Suppressor macrophage treated with lipopolysaccharide for 1 hour (primary cell): ENCODE data around the gene ERI3.

ENCODE experiments used
- DNase-seq, 3 donors: peaks; one replicate each; pipeline ENCODE4 v3.0.0-alpha.2; 2020 to 2022

ERI3 gene

DNA sequence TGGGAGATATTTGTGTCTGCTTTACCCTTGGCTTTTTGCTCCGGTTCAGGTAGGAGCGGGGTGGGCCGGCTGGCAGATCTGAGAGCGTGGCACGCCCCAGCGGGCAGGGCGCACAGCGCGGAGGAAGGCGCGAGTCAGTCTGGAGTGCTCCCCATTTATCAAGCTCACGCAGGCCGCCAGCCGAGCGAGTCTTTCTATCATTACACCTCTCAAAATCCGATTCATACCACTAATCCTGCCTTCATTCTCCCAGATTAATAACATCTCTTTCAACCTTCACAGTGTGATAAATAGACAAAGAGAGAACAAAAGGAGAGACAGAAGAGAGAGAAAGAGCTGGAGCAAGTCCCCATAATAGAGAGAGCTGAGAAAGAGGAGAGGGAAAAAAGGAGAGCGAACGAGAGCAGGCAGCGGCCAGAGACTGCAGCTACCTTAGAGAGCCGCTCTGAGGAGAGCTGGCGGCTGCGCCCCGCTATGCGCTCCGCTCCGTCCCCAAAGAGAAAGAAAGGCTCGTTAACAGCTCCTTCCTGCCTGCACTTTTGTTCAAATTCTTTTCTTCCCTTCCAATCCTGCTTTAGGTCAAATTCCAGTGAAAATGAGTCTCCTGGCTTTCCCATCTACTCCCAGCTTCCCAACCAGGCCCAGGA lies 93.8 kb downstream of the ERI3 start:
- no peak for DNase-seq

DNA sequence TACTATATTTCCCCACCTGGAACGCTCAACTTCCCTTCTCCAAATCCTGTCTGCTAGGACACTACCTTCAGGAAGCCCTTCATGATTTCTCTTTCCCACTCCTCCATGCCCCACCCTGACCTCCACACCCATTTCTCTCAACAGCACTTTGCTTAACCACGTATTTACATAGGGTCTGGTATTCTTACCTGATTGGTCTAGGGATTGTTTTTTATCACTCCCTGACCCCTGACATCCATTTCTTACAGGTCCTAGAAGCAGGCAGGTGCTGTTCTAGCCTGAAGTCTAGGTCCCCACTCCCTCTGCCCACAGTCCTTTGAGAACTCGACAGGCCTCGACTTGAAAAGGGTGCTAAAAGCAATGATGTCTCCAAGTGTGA lies 94.3 kb downstream of the ERI3 start:
- DNase-seq, result no peak

DNA sequence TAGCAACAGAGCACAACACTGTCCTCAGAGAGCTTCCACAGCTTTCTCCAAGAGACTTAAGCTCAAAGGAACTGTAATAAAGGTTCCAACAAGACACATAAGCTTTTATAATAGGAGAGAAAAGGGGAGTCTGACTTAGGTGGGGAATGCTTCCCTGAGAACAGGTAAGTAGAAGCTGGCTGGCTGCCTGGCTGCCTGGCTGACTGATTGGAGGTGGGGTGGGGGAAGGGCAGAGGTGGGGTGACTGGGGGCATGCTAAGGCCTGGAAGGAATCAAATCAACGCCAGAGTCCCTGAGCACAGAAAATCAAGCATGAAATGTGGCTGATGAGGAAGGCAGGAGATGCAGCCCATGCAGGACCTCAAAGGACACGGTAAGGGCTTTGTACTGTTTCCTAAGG lies 96.0 kb downstream of the ERI3 start:
- DNase-seq, result no peak

DNA sequence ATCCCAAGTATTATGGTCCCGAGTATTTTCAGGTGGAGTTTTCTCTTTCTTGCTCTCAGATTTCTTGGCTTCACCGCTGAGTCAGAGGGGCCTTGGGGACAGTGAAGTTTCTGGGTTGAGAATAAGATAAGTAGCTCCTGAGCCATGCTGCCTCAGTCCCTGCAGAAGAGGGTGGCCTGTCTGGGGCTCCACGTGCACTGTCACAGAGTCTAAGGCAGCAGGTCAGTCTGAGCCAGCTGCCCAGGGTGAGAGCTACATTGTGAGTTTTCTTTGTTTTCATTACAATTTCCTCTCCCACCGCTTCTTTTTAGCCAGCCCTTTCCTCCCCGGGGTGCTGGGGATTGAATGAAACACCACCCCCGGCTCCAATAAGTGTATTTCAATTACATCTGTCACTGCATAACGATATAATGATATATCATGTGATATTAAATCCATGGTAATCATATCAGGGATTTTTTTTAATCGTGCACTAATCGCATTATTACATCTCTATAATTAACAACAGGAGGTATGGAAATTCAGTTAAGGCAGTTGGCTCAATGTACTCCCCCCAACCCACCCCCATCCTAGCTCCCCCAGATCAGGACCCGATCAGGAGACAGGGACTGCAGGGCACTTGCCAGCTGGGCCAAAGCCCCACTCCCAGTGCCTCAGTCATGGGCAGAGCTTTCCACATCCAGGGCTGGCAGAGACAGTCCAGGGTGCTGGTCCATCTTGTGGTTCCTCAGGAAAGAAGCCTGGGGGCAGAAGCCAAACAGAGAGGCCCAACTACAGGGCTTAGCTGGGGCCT lies 98.1 kb downstream of the ERI3 start:
- DNase-seq, result no peak

DNA sequence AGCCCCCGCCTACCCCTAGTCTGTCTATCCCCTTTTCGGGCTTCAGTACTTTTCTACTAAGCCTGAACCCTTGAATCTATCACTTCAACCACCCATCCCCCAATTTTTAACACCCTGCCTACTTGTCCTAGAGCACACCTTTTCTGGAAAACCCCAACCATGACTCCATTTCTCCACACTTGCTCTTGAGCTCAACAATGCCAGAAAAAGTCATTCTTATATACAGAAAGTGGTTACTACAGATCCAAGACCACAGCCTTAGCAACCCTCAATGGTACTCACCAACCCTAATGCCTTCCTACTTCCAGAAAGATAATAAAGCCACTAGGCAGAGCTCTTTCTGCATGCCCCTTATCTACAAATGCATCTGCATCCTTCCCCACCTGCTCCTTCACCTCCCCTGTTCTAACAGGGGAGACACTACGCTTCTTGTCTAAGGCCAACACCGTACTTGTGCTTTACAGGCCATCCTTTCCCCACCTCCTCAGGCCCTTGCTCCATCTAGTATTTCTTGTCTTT lies 100.6 kb downstream of the ERI3 start:
- DNase-seq, result no peak

DNA sequence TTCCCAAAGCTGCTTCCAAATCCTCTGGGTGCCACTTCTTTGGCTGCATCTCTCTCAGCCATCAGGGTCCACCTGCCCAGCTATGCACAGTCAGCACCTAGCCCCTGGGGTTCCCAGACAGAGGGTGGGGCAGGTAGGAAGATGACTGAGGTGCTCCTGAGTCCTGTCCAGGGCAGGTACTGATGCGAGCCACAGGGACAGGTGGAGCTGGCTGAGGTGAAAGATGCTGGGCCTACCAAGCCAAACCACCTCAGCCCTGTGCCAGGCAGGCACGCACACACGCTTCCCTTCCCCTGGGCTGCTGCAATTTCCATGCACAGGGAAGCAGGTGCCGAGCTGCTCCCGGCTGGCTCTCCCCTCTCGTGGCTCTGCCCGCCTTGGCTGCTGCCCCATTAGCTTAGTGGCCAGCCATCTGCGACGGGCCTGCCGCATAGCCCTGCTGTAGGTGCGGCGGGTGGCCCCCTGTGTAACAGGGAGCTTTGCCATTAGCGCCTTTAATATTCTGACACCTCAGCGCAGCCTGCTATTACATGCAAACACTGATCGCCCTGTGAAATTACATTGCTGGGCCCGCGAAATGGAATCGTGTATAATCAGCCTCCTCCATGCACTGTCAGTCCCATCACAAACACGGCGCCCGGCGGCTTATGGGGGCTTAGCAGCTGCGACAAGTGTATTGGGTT lies 102.9 kb downstream of the ERI3 start:
- no peak for DNase-seq

DNA sequence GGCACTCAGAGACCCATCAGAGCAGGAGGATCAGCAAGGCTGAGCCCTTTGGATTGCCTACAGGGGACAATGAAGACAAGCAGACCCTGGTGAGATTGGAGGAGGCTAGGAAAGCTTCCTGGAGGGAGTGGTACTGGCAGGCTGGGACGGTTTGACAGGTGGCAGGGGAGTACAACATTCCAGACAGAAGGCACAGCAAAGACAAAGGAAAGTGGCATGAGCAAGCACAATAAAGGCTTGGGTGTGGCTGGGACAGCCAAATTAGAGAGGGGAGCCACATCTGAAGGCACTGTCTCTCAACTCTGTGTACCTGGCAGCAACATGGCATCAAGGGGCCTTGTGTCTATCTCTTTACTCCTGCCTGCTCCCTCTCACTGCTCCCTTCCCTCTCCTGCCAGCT lies 103.6 kb downstream of the ERI3 start:
- DNase-seq, result no peak

DNA sequence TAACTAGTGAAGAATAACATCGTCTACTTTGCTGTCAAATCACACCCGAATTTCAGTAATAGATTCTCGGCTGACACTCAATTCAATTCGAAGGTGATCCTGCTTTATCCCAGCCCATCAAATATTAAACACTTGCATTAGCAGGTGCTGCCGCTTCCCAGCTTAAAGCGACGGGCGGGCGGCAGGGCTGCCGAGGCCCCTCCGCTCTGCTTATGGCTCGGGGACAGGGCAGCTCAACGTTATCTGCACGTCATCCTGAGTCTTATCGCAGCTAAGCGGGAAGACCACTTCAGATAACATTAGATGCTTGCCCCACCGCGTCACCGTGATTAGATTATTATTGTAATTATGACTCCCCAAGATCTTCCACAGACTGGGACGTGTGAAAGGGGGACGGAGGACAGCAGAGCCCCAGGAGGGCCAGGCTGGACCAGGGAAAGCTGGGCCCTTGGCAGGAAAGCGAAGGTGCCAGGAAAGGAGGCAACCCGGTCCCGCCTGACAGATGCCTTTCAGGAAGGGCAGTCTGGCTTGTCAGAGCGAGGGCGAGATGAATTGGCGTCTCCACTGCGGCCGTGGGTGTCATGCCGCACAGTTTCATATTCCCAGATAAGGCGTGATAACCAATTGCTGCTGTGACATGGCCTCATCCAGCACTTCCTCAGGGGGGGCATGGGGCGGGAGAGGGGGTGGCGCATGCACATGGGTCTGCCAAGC lies 104.8 kb downstream of the ERI3 start:
- no peak for DNase-seq

DNA sequence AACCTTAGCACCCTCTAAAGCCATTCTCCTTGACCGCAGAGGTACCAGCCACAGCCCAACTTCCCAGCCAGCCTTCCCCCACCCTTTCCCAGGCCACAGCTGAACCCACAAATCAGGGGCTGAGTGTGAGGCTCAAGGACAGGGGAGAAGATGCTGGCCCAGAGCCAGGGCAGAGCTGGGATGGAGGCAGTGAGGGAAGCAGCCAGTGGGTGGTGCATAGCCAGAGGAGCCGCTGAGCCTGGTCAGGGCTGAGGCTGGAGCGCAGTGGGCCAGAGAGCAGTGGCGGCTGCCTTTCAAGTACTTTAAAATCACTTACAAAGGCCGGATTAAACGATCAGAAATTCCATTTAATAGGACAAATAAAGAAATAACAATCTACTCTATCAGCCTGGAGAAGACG lies 105.5 kb downstream of the ERI3 start:
- DNase-seq, result no peak

DNA sequence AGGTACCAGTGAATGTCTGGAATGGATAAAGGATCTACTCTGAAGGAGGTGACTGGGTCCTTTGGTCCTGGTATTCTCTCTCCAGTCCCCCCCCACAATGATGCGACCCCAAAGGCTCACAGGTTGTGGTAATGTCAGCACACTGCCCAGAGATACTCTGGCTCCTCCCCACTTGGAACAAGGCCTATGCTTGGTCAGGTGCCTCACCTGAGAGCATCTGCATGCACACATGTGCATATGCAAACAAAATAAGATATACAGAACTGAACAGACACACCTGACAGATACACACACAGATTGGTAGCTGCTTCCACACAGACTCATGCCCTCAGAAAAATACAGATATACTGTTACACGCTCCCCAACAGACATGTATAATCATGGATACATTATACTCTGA lies 108.3 kb downstream of the ERI3 start:
- DNase-seq, result no peak

DNA sequence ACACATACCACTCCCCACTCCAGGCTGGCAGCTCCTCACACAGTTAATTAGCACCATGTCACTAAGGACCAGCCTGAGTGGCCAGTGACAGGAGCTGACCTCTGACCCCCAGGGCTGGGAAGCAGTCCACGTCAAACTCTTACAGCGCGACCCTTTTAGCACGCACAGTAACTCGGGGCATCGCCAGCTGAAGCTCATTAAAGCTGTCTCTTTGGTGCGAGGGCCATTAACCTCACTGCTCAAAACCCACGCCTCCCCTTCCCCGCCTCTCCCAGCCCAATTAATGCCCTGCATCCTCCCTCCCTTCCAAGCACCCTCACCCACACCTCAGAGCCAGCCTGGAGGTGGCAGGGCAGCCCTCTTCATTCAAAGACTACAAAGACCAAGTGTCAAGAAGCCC lies 110.1 kb downstream of the ERI3 start:
- DNase-seq, result no peak

DNA sequence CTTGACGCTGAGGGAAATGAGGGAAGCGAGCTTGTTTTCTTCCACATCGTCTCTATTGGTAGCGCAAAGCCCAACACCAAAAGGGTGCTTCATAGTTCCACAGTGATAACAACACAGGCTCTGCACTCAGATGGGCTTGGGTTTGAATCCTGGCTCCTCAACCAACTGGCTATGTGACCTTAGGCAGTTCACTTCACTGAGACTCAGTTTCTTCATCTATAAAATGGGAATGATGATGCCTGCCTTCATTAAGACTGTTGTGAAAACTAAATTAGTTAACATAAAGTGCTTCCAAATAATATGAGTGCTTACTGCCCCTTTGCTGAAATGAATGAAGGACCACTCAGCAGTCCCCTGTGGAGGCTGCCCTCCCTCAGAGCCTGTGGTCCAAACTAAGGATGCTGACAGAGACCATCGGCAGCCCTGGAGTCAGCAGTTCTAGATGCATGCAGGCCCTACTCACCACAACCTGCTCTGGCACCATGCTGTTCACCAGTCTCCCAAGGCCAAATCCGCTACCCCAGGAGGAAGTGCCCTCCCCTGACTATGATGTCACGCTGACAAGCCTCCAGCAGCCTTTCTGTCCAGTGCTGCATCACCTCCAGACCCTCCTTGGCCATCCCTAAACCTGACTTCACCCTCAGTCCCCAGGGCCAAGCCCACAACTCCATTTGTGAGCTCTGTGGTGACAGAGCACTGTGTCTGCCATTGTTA lies 111.1 kb downstream of the ERI3 start:
- DNase-seq, result no peak

DNA sequence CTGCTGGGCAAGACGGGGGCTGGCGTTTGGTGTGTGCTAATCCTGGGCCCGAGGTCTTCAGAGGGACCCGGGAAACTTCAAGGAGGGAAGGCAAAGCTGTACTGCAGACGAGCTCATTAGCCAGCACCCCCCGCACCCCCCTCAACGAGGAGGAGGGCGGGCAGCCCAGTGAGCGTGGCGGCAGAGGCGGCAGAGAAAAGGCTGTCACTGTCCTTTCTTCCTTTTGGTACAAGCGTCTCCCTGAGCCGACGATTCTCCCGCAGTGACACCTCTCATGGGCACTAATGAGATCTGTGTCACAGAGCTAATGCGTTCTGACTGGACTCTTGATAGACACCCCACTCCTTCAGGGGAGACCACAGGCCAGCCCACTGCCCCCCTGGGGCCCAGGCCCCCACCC lies 112.3 kb downstream of the ERI3 start:
- DNase-seq, result no peak

DNA sequence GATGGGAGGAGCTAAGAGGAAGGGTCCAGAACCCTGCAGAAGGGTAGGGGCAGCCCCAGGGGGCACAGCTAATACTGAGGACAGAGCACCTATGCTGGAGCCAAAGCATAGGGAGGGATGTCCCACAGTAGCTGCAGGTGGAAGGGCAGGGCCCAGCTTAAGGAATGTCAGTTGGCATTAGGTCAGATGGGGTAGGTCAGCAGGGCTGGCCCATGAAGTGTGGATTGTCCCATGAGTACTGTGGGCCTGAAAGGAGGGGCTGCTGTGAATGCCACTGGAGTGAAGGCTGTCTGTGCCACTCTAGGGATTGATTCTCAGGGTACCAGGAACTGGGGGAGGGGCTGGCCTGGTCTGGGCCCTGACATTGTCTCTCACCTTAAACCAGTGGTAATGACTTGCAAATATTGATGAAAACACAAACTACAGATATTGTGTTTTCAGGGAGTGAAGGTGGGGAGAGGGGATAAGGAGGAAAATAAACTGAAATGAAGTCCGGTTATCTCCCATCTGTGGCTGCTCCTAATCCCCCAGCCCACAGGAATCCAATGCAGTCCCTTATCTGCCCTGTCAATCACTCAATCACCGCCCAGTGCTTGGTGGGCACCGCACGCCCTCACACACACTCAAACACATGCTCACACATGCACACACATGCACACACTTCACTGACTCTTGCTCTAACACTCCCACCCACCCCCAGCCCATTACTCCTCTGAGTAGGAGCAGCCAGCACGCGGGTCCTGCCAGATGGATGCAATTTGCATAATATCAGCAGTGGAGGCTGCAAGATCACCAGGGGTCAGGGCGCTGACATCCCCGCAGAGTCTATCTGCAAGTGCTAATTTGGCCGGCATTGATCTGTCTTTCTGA lies 114.0 kb downstream of the ERI3 start:
- DNase-seq, result no peak

DNA sequence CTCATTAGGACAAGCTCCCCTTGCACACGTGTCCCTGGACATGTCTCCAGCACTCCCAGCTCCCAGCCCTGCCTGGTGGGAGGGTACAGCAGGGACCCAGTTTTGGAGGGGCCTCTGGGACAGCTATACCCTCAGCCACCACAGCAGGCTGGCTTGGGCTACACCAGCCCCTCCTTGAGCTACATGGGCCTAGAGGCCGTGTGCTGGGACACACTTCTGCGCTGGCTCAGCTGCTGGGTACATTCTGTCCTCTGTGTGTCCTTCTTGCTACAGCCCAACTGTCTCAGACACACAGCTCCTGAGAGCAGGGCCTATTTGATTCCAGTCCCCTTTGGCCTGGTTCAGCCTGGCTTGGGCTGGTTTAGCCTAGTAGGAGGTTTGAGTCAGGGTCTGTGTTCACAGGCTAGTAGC lies 115.1 kb downstream of the ERI3 start:
- no peak for DNase-seq

DNA sequence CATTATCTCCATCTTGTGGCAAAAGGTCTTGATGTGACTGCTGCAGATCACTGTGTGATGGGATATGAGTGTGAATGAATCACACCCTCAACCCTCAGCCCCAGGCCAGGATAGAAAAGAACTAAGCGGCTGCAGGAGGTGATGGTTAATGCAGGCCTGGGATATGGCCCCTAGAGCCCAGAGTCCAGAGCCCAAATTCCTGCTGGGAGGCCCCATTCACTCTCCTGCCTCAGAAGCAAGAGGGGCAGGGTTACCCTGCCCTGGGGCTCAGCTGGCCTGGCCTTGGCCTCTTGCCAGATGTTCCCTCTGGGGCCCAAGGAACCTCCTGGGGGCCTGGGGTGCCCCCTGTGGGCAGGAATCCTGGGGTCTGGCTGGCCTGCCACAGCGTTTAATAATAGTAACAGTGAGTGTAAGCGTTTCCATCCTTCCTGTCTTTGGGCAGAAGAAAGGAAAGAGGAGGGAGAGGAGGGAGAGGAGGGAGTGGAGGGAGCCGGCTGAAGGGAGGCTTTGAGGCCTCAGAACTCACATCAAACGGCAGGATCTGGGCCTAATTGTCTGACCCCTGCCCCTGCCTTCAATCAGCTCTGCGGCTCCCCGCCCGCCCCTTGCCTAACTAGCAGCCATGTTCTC lies 115.6 kb downstream of the ERI3 start:
- no peak for DNase-seq

DNA sequence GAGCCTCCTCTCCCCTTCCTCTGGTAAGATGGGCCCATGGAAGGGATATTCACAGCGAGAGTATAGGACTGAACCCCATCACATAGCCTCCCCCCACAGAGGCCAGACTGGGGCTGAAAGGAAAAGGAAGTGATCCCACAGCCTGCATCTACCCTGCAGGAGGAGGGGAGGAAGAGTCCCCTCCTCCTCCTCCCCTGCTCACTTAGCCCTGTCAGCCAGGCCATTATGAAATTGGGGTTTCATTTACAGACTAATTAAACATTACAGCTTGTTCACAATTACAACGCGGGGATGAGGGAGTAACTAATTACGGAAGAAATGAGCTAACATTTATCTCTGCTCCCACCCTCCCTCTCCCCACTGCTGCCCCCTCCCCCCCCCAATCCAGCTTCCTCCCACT lies 116.4 kb downstream of the ERI3 start:
- DNase-seq, result peak in 2 of 3 donors; percentile 17 to 21

DNA sequence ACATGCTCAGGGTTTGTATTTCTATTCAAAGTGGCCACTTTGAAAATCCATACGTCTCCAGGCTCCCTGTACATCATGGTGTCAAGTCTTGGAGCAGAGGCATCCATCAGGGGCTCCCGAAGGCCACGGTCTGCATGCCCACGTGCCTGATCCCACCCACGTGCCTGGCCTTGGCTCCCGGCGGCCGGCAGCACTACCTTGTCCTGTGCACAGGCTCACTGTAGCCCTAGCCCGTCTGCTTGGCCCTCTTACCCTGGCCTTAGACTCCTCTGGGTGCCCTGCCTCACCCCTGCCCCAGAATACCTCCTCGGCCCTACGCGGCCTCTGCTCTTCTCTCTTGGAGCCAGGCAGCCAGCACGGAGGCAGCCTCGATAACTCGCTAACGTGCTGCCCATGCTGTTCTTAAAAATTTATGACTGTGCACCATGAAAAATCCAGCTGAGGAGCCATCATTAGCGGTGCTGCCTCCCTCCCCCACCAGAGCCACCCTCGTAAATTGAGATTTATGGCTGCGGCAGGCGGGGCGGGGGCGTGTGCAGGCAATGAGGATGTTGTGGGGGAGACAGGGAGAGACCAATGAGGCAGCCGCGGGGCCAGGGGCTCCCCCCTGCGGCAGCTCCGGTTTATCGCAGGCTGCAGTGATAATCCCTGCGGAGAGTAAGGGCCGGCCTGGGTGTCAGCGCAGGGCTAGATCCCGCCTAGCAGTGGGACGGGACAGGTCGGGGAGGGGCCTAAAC lies 117.2 kb downstream of the ERI3 start:
- DNase-seq, result peak; percentile 81 to 89 (median 81)

DNA sequence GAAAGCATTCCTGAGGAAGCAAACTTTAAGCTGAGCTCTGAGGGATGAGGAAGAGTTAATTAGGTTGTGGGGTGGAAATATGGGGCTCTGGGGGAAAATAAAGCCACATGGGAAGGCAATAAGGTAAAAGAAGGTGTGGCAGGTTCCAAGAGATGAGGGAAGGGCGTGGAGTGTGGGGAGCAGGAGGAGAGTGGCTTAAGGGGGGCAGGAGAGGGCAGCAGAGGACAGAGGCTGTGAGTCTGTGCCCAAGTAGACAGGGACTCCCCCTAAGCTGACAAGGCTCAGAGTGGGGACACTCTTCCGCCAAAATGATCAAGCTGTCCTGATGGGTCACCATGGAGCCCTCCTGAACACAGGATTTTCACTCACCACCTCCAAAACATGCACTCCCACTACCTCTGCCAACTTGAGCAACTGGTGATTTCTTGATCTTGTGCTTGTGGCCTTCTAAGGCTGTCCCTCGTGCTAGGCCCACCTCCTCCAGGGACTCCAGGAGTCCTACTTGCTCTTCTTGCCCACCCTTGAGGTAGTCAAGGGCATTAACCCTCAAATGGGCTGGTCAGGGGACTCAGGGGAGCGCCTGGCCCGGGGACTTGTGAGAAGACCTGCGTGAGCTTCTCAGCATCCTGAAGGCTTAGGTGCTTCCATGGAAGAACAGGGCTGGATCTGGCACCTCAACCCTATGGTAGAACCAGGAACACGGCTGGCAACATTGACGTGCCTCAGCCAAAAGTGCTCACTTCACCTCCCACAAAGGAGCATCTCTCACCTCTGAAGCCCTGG lies 118.4 kb downstream of the ERI3 start:
- no peak for DNase-seq

DNA sequence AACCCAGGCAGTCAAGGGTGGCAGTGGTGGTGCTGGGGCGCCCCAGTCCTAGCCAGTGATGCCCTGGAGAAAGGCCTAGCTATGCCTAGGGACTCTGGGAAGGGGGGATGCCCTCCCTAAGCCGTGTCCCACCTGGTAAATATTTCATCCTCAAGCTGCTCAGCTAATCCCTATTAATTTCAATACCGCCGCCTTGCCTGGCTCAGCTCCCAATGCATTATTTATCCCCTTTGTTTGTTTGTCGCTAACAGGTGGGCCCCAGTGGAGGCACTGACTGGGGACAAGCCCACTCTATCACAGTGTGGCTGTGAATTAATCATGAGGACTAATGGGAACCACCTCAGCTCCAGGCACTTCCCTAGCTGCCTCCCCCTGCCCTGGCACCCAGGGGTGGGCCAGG lies 119.2 kb downstream of the ERI3 start:
- DNase-seq, result no peak
